Raji (cell line): ENCODE results near the gene CLCN5.

ENCODE experiments used
- POLR2A ChIP-seq: IDR thresholded peaks from 2 replicates; pipeline ENCODE4 v1.6.1; 2011; ENCODE audit warnings: low read depth, low read length, control low read depth; ENCODE audit not compliant: insufficient read depth

The CLCN5 gene

DNA sequence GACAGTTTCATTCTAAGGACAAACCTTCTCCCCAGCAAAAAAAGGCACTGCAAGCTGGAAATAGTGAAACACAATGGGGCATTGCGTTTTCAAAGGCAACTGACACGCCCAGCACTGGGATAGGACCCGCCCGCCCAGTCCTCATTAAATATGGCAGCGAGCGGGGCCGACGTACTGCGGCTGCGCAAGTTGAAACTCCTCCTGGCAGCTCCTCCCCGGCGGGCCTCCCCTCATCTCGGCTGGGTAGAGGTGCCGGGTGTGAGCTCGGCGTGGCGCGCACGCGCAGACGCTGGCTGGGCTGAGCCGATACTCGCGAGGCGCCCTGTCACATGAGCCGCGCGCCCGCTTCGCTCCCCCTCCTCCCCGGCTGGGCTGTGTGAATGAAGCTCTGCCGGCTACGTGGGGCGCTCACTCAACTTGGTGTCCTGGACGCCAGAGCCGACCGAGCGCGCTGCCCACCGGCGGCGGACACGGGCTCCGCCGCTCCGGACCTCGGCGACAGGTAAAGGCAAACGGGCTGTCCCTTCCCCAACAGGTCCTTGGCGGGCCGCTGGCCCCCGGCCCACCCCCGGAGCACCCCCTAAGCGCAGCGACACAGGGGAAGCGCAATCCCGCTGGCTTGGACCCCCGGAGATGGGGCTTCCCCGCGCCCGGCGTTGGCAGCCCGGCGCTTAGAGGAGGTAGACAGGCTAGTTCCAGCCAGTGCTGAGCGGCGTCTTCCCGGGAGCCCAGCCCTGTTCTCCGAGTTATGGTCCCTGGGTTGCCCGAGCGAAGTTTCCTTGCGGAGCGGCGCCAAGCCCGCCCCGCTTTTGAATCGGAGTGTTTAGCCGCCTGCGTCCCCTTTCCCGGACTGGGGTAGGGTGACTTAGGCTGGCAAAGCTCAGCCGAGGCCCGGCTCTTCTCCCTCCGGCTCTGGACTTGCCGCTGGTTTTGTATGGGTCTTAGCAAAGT is at the start of gene CLCN5:
Gene CLCN5 (plus strand): TSS at position 306 of the 951 bp plus-strand sequence. CDS start 2,703 bp downstream, outside the sequence.
- no peak for TF ChIP-seq POLR2A

DNA sequence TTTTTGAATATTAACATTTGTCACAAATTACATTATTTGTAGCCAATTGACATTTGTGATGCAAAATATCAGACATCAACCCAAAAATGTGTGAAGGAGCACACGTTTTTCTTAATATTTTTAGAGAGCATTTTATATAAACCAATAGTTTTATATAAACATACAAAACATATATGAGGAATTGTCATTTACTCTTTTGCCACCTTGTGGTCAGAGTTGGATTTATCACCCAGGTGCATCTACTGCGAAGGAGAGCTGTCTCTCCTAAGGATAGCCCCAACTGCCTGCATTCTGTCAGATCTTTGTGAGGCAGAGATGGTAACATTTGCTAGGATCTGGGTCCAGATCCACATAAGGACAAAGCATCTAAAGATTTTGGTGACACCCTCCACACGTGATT is 45.6 kb upstream of the CLCN5 start:
- TF ChIP-seq POLR2A: no peak

DNA sequence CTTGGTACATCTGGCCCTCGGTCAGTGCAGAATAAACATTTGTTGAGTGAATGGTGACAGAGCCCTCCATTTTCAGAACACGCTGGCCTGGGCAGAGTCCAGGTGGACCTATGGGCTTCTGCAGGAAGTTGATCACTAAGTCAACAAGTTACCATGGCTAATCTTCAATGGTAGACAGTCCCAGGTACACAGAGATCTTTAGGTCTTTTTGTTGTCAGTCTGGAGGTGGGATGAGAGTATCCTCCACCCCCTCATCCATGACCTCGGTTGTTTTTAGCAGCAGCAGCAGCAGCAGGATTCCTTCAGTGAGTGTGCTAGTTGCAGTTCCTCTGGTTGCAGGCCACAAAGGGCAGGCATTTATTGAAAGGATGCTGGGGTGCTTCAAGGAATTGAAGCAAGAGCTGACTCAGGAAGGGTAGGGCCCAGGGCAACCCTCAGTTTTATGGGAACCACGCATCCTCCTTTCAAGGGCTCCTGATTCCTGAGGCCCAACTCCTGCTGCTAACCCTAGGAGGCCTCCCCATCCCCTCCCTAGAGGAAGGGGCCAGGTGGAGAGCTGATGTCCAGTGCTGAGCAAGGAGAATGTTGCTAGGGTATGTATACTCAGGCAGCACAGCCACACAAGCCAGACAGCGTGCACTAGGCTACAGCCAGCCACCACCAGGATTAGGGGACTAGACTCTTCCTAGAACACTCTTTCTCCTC is 44.8 kb upstream of the CLCN5 start:
- no peak for TF ChIP-seq POLR2A

DNA sequence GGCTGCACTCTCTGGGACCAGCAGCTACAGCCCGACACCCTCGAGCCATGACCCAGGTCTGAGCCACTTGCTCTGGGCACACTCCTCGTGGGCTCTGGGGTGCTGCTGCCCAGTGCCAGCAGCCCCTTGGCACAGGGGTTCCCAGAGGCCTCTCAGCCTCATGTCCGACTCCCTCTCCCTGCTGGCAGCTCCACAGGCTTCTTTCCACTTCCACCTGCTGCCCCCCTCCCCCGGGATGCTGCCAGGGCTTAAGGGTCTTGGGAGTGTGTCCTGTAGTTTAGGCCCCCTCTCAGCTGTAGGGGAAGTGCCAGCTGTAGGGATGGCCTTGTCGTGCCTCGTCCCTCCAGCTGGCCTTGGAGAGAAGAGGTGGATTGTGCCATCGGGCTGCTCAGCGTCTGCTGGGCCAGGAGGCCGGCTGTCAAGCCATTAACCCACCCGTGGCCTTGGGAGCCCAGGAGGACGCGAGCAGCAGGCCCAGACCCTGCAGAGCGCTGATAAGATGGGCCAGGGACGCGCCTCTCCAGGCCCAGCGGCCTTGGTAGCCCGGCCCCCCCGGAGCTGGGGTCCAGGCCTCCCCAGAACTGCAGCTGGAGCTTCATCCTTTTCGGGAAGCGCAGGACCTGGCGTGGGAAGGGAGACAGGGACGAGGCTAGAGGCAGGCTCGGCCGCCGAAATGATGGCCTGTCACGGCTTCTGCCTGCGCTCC is 44.1 kb upstream of the CLCN5 start:
- no peak for TF ChIP-seq POLR2A

DNA sequence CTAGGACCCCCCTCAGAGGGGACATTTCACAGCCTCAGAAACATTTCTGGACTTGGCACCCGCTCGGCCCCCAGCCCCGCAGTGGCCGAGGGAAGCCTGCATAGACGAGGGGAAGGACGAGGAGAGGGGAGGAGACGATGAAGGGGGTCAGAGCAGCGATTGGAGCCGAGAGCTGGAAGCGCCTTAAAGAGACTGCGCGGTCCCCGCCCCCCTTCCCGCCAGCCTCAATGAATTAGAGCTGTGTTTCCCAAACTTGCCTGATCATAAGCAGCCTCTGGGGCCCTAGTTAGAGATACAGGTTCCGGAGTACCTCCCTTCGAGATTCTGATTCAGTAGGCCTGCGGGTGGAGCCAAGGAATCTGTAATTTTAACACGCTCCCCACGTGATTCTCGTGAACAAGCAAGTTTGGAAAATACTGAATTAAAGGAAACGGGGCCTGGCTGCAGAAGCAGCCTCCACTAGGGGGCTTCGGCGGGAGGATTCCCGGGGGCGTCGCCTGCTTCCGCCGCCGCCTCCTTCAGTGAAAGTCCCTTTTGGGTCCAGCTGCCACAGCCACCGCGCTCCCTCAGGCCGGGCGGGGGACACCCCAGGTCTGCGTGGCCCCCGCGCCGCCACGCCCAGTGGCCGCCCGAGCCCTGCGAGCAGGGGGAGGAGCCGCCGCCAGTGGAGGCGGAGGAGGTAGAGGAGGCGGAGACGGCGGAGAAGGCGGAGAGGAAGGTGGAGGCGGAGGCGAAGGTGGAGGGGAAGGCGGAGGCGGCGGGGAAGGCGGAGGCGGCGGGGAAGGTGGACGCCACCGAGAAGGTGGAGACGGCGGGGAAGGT is 43.4 kb upstream of the CLCN5 start, which contains the start of gene USP27X:
Gene USP27X (plus strand): TSS at position 651 of the 822 bp plus-strand sequence. CDS start 824 bp downstream, outside the sequence.
- no peak for TF ChIP-seq POLR2A

DNA sequence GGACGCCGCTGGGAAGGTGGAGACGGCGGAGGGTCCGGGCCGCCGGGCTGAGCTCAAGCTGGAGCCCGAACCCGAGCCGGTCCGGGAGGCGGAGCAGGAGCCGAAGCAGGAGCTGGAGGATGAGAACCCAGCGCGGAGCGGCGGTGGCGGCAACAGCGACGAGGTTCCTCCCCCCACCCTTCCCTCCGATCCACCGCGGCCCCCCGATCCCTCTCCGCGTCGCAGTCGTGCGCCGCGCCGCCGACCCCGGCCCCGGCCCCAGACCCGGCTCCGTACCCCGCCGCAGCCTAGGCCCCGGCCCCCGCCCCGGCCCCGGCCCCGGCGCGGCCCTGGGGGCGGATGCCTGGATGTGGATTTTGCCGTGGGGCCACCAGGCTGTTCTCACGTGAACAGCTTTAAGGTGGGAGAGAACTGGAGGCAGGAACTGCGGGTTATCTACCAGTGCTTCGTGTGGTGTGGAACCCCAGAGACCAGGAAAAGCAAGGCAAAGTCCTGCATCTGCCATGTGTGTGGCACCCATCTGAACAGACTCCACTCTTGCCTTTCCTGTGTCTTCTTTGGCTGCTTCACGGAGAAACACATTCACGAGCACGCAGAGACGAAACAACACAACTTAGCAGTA is 42.6 kb upstream of the CLCN5 start:
- no peak for TF ChIP-seq POLR2A

DNA sequence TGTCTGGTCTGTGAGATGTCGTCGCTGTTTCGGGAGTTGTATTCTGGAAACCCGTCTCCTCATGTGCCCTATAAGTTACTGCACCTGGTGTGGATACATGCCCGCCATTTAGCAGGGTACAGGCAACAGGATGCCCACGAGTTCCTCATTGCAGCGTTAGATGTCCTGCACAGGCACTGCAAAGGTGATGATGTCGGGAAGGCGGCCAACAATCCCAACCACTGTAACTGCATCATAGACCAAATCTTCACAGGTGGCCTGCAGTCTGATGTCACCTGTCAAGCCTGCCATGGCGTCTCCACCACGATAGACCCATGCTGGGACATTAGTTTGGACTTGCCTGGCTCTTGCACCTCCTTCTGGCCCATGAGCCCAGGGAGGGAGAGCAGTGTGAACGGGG is 41.7 kb upstream of the CLCN5 start:
- no peak for TF ChIP-seq POLR2A

DNA sequence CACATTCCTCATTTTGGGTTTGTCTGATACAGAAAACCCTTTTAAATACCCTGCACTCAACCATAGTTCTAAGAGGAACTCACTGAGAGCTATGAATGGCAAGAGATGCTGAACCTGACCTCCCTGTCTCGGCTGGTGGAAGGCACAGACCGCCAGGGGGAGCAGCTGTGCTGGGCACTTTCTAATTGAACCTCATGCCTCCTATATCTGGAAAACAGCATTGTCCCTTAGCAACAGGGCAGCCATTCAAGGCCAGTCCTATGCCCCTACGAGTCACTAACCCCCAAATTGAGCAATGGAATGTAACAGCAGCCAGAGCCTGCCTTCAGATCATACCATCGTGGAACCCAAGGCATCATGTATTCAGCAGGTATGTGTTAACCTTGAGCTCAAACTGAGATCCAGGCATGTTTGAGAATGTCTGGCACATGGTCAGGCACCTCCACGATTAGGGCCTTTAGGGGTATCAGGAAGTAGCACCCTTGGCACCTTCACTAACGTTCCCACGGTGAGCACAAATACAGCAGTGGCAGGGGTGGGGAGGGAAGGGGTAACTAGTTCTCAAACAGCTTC is 38.0 kb upstream of the CLCN5 start:
- TF ChIP-seq POLR2A: no peak

DNA sequence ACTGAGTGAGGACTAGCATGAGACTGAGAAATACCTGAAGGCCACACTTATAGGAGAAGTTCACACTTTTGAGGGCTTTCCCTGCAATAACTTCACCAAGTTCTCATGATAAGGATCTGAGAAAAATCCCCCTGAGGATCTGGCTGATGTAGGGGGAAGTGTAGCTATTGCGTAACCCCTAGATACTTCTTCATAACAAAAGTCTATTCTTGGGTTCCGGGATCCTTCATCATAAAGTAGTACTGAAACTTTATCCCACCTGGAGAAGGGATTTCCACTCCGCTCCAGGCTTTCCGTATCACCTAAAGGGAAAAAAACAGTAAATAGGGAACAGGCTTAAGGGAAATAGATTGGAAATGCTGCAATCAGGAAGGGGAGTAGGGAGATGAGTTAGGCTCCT is 29.9 kb upstream of the CLCN5 start:
- no peak for TF ChIP-seq POLR2A

DNA sequence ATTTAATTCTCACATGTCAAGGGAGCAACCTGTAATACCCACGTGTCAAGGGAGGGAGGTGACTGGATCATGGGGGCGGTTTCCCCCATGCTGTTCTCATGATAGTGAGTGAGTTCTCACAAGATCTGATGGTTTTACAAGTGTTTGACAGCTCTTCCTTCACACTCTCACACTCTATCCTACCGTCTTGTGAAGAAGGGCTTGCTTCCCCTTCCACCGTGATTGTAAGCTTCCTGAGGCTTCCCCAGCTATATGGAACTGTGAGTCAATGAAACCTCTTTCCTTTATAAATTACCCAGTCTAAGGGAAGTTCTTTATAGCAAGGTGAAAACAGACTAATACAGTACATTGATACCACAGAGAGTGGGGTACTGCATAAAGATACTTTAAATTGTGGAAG is 25.4 kb upstream of the CLCN5 start:
- TF ChIP-seq POLR2A: no peak

DNA sequence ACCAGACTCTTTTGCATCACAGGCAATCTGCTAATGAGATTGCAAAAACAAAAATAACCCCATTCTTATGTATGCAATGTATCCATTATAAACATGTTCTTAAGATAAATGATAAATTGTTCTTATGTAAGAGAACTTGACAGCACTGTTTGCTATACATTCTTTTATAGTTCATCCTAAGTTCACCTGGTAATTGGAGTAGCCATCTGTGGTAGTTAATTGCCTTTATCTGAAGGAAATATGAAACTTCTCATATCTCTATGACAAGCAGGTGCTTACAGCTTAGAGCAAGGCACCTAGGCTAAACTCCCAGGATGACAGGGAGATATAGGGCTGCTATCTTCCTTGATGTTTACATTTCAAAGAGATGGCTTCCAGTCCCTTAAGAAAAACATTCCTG is 21.3 kb upstream of the CLCN5 start:
- no peak for TF ChIP-seq POLR2A

DNA sequence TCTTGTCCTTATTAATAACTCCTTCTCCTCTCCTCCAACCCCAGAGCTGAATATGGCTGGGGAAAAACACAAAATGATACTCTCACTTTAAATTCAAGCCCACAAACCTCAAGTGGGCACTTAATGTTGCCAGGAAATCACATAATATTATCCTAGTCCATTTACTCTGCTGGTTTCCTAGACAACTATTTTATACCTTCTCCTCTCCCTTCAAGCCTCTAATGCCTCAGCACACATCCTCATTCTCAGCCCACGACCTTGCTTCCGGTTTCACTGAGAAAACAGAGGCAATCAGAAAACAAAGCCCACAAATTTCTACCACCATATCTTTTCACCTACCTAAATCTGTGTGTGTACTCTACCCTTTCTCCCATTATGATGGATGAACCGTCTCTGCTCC is 12.1 kb upstream of the CLCN5 start:
- TF ChIP-seq POLR2A: no peak

DNA sequence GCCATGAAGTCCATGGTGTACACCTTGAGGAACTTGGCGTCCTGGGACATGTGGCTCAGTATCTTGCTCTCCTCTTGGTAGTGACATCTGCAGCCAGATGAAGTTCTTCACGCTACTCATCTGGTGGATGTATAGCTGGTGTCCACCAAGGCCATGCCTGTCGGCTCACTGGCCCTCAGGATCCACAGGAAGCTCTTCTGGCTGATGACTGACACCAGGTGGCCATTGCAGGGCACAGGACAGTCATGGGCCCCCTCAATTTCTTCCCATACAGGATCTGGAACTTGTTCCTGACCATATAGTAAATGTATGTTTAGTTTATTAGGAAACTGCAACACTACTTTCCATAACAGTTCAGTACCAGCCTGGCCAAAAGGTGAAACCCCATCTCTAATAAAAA is 10.3 kb upstream of the CLCN5 start:
- no peak for TF ChIP-seq POLR2A

DNA sequence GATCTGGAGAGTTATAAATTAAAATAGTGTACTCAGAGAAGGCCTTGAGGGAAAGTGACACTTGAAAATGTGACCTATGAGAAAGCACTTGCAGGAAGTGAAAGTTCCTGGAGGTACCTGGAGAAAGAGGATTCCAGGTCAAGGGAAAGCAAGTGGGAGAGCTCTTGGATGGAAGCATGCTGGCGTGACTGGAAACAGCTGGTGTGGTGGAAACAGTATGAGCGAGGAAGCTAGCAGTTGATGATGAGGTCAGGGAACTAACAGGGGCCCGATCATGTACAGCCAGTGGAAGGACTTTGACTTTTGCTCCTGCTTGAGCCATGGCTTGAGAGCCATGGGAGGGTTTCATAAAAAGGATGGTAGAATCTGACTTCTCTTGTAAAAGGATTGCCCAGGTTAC is 9.5 kb upstream of the CLCN5 start:
- no peak for TF ChIP-seq POLR2A
